ENCODE results near the gene FER. TPM values are rescaled to one million over a fixed set of nuclear protein-coding genes. Genes with fewer than 3 reads are reported as not detected.

The FER gene
- total and polyA plus RNA-seq, 10 of the 15 experiments (the other 5 are each of a cell fraction or from before 2014, with no cell fraction given): 4.4 to 19.1 (median 9.6) TPM

DNA sequence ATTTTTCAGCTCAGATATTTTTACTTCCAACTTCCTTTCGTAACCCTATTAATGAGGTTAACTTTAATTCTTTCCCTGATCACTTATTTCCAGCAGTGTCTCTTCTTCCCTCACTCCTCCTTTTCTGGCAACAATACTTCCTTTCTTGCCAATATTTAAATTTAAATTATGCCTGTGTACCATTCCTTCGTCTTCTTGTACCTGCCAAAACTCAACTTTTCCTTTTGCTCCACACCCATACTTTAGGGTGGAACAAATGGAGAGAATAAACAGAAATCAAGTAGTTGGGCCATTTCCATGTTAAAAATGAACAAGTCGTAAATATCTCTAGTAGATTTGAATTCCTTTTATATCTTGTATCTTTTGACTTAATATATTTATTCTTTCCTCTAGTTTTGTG, 66.0 kb downstream of the FER start (continued):
- TF ChIP-seq ZNF592 (IDR thresholded peaks at IDR 0.05) (no peak), ASH2L (IDR thresholded peaks at IDR 0.05; ENCODE audit: borderline replicate concordance, low read depth) (no peak), NRF1 (conservative IDR thresholded peaks at IDR 0.05; ENCODE audit: low read depth, low read length) (no peak), ZSCAN29 (IDR thresholded peaks at IDR 0.05) (no peak), ZBTB4 (CRISPR knock-in tag; IDR thresholded peaks at IDR 0.05) (no peak), SREBF1 (IDR thresholded peaks at IDR 0.05; ENCODE audit: low read length) (no peak)
